Transverse colon (tissue), 4 donors: ENCODE measurements around the gene BRF1. TPM values are rescaled to one million over a fixed set of nuclear protein-coding genes. Genes with fewer than 3 reads are reported as not detected.

Experiments
- DNase-seq: peaks from one replicate; pipeline ENCODE4 v3.0.0-alpha.2; 2019
- H3K27ac ChIP-seq, 4 donors: fragments of 200-600 bp; sonication (generic); 2 replicates each; pipeline ENCODE4 v1.5.1; 2016 to 2018; ENCODE audit warnings: inconsistent platforms in 4 of 4
- H3K27me3 ChIP-seq: fragments of 200-600 bp; sonication (generic); 2 replicates; pipeline ENCODE4 v1.5.1; 2017; ENCODE audit warnings: inconsistent platforms
- H3K36me3 ChIP-seq, 4 donors: fragments of 200-600 bp; sonication (generic); 2 replicates each; pipeline ENCODE4 v1.5.1; 2017 to 2019; ENCODE audit warnings: inconsistent platforms in 4 of 4
- H3K4me1 ChIP-seq, 4 donors: fragments of 200-600 bp; sonication (generic); 2 replicates each; pipeline ENCODE4 v1.5.1; 2017 to 2020; ENCODE audit warnings: inconsistent platforms in 4 of 4
- H3K4me3 ChIP-seq, 4 donors: fragments of 200-600 bp; sonication (generic); 1 replicate in 1 of 4; 2 replicates in 3 of 4; pipeline versions ENCODE4 v1.5.1 to v1.6.1; 2017 to 2019; ENCODE audit warnings: inconsistent platforms in 4 of 4
- H3K9me3 ChIP-seq, 2 donors: fragments of 200-600 bp; sonication (generic); 2 replicates each; pipeline ENCODE4 v1.5.1; 2017 to 2019; ENCODE audit warnings: inconsistent platforms in 2 of 2
- EP300 ChIP-seq: sonication (generic); formaldehyde crosslinking; IDR thresholded peaks from one replicate; pipeline ENCODE4 v1.6.1; 2017; ENCODE audit warnings: antibody characterized with exemption, low read depth
- POLR2A ChIP-seq: fragments of 450-650 bp; IDR thresholded peaks from one replicate; pipeline ENCODE4 v1.6.1; 2016; ENCODE audit warnings: antibody characterized with exemption, mild to moderate bottlenecking, moderate library complexity
- POLR2AphosphoS5 ChIP-seq, 3 donors: sonication (generic); formaldehyde crosslinking; IDR thresholded peaks; one replicate each; pipeline ENCODE4 v1.6.1; 2016; ENCODE audit warnings: antibody characterized with exemption in 3 of 3
- WGBS, 2 donors: methylation state at CpG; one replicate each; pipeline ENCODE4 v1.1.5; 2018; ENCODE audit warnings: low coverage in 1 of 2; 5-methylcytosine and 5-hydroxymethylcytosine counted together
- in situ Hi-C, 4 donors: fragments of 200-750 bp; cut with MboI; loops; one replicate each; pipeline versions ENCODE4 v1.15.0 to v1.15.1; 2017; ENCODE audit warnings: low sequenced_read_pairs in 3 of 4, low pct_ligation_motif_present in 1 of 4, low pct_unique_long_range_greater_than_20kb in 1 of 4
- intact Hi-C: fragments of 100-400 bp; cut with DNase I; formaldehyde crosslinking; loops from one replicate; pipeline ENCODE4 v1.15.1; 2023; ENCODE audit warnings: low total_unique reads
- total RNA-seq, 4 donors: library from RNA; depleted of rRNA; stranded (reverse); fragments of >200 nt; gene quantifications; one replicate each; pipeline ENCODE4 v1.1.0, GENCODE V29; 2016
- TF ChIP-seq, protein P1 (sequence below), 5 experiments: fragments of 200-600 bp in 3 of 5; fragments of 450-650 bp in 2 of 5; sonication (generic) in 3 of 5; IDR thresholded peaks; 1 replicate in 2 of 5; 2 replicates in 3 of 5; pipeline ENCODE4 v1.5.1; 2016 to 2017; ENCODE audit warnings: antibody characterized with exemption in 5 of 5, inconsistent platforms in 3 of 5, mild to moderate bottlenecking in 2 of 5, moderate library complexity in 1 of 5

BRF1 gene
- total RNA-seq, 4 donors from 2014 or later: 36.2 to 93.9 (median 62.6) TPM

DNA sequence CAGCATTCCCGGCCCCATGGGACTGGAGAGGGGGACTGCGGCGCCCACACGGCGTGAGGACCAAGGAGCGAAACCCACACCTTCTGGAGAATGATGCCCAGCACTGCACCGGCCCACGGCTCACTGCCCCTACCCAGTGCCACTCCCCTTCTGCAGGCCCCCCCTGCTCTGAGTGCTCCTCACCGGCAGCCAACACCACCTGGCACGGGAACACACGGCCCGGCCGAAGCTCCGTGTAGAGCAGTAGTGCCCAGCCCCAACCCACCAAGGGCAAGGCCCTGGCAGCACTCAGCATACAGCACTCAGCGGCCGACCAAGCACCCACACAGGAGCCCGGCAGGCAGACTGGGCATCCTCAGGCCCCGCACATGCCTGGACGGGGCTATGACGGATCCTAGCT, 39.0 kb downstream of the BRF1 start:
- H3K36me3 ChIP-seq: peaks cover 0 to 4% (median 0%) of the 10 kb centered on the region in 4 donors

DNA sequence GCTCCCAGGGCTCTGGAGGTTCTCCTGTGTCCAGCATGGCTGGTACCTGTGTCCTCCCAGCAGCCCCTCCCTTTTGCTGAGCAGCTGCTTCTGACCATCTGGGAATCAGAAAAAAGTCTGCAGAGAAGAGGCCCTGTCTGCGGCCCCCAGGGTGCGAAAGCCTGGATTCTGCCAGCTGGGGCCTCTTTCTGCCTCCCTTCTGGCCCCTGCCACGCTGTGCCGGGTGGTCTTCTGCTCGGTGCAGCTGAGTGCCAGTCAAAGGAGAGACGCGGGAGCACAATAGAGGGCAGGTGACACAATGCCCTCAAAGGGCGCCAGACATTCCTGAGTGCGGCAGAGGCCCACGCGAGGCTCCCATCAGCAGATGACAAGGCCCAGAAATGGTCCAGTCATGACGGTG, 39.8 kb downstream of the BRF1 start:
- Histone ChIP-seq H3K27ac (no peak overlapping the region), H3K4me3 (no peak overlapping the region), H3K36me3 (peaks cover 0 to 4% (median 0%) of the 10 kb centered on the region in 4 donors), H3K9me3 (no peaks in the 10 kb centered on the region), H3K27me3 (no peaks in the 10 kb centered on the region), H3K4me1 (peaks cover 0 to 23% (median 15%) of the 10 kb centered on the region in 4 donors)
- no peak for TF ChIP-seq POLR2AphosphoS5 (IDR thresholded peaks at IDR 0.05)
- TF ChIP-seq, protein P1, sequence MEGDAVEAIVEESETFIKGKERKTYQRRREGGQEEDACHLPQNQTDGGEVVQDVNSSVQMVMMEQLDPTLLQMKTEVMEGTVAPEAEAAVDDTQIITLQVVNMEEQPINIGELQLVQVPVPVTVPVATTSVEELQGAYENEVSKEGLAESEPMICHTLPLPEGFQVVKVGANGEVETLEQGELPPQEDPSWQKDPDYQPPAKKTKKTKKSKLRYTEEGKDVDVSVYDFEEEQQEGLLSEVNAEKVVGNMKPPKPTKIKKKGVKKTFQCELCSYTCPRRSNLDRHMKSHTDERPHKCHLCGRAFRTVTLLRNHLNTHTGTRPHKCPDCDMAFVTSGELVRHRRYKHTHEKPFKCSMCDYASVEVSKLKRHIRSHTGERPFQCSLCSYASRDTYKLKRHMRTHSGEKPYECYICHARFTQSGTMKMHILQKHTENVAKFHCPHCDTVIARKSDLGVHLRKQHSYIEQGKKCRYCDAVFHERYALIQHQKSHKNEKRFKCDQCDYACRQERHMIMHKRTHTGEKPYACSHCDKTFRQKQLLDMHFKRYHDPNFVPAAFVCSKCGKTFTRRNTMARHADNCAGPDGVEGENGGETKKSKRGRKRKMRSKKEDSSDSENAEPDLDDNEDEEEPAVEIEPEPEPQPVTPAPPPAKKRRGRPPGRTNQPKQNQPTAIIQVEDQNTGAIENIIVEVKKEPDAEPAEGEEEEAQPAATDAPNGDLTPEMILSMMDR (IDR thresholded peaks at IDR 0.05): no peak
- no peak for TF ChIP-seq EP300
- TF ChIP-seq POLR2A: no peak
- WGBS, 2 donors: 87% methylated on average over 11 of the region's 12 CpGs; no CpG with 5 or more reads in 1 of the 2 donors
- in situ Hi-C loops (no loop called here), intact Hi-C loops (no loop called here)
- no peak for DNase-seq

More for the DNA sequence above, 39.0 kb downstream of the BRF1 start:
- intact Hi-C loops (no loop called here), in situ Hi-C loops (no loop called here)
- no peaks in the 10 kb centered on the region for H3K9me3 ChIP-seq
- 92% methylated on average over 20 of the region's 20 CpGs; no CpG with 5 or more reads in 1 of the 2 donors for WGBS, 2 donors
- no peak for DNase-seq
- peaks cover 0 to 22% (median 14%) of the 10 kb centered on the region in 4 donors for H3K4me1 ChIP-seq
- H3K4me3 ChIP-seq: no peak overlapping the region
- no peaks in the 10 kb centered on the region for H3K27me3 ChIP-seq
- TF ChIP-seq POLR2A (no peak), EP300 (no peak), POLR2AphosphoS5 (IDR thresholded peaks at IDR 0.05) (no peak)
- TF ChIP-seq, protein P1 (IDR thresholded peaks at IDR 0.05): no peak
- H3K27ac ChIP-seq: no peak overlapping the region

DNA sequence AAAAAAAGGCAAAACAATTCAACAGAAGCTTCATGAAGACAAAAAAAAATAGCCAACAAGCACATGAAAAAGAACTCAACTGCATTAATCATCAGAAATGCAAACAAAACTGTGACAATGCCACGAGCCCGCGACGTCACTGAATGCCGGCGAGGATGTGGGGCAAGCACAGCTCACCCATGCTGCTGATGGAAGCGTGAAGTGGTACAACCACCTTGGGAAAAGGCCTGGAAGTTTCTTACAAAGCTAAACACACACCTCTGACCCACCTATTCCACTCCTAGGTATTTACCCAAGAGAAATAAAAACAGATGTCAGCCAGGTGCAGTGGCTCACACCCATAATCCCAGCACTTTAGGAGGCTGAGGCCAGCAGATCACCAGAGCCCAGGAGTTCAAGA, 42.0 kb downstream of the BRF1 start:
- Histone ChIP-seq H3K27ac (peak overlapping the region; percentile 54 to 84 (median 80)), H3K9me3 (no peaks in the 10 kb centered on the region), H3K4me1 (peaks cover 0 to 23% (median 15%) of the 10 kb centered on the region in 4 donors), H3K4me3 (no peak overlapping the region), H3K36me3 (no peaks in the 10 kb centered on the region), H3K27me3 (no peaks in the 10 kb centered on the region)
- in situ Hi-C loops (no loop called here), intact Hi-C loops (no loop called here)
- WGBS, 2 donors: 64 to 80% methylated on average over 1 to 7 of the region's 7 CpGs
- DNase-seq: peak; percentile 51
- TF ChIP-seq POLR2AphosphoS5 (IDR thresholded peaks at IDR 0.05) (peak in 2 of 3 donors; percentile 51), POLR2A (peak; percentile 20)
- TF ChIP-seq, protein P1 (IDR thresholded peaks at IDR 0.05): no peak

DNA sequence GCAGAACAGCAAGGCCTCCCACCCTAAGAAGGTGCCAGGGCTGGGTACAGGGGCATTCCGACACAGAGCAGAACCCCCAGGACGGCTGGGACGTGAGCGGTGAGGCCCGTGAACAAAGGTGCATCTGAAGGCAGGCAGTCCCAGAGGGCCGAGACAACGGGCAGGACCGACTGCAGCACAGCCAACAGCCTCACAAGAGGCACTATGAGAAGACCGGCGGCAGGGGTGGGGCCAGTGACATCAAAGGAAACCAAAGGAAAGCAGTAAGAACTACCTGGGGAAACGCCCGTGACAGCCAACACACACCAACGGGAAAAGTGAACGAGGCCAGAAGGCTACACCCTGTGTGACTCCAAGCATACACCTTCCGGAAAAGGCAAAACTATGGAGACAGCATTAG, 43.3 kb downstream of the BRF1 start:
- H3K4me1 ChIP-seq: peaks cover 0 to 23% (median 15%) of the 10 kb centered on the region in 4 donors
- WGBS, 2 donors: 47 to 52% methylated on average over 4 to 15 of the region's 15 CpGs
- intact Hi-C loops: no loop called here
- TF ChIP-seq POLR2AphosphoS5 (IDR thresholded peaks at IDR 0.05) (peak; percentile 38 to 72 (median 63)), EP300 (no peak), POLR2A (peak; percentile 60)
- TF ChIP-seq, protein P1 (IDR thresholded peaks at IDR 0.05): no peak
- H3K36me3 ChIP-seq: no peaks in the 10 kb centered on the region
- peak overlapping the region; percentile 76 to 84 (median 80) for H3K27ac ChIP-seq
- no peak overlapping the region for H3K4me3 ChIP-seq
- no peaks in the 10 kb centered on the region for H3K27me3 ChIP-seq
- in situ Hi-C loops: no loop called here
- peak; percentile 91 for DNase-seq
- H3K9me3 ChIP-seq: no peaks in the 10 kb centered on the region
